ENCODE results near the gene HOMER1. TPM values are rescaled to one million over a fixed set of nuclear protein-coding genes. Genes with fewer than 3 reads are reported as not detected.
"Not testable (repeated sequence)": the region's sequence is repeated elsewhere in the genome, so short reads cannot be mapped to it uniquely, and the experiment has no call there.

Gene HOMER1
- total RNA-seq, 4 donors from 2014 or later, result 26.1 to 42.9 (median 37.9) TPM

- H3K4me3 ChIP-seq (replicated peaks in 1 of 3), result no peak overlapping the region
- TF ChIP-seq CTCF (IDR thresholded peaks at IDR 0.05) (no peak), POLR2A (IDR thresholded peaks at IDR 0.05) (no peak)
- no peaks in the 10 kb centered on the region for H3K27me3 ChIP-seq
- H3K36me3 ChIP-seq, result no peaks in the 10 kb centered on the region
- peaks cover 20 to 37% of the 10 kb centered on the region in 2 donors for H3K4me1 ChIP-seq
- no peak for DNase-seq
- H3K9me3 ChIP-seq, result no peaks in the 10 kb centered on the region
- peak overlapping the region; percentile 33 to 94 (median 79) for H3K27ac ChIP-seq
- 25 to 44% methylated on average over 1 of the region's 1 CpG for WGBS, 2 donors
- intact Hi-C loops (cut with DNase I), result no loop called here
These were observed 4.8 kb upstream of the HOMER1 start for GRCh38 chr5:79518718-79519117.

- no peak overlapping the region for H3K4me3 ChIP-seq (replicated peaks in 1 of 3)
- H3K9me3 ChIP-seq, result no peaks in the 10 kb centered on the region
- DNase-seq, result no peak
- no peaks in the 10 kb centered on the region for H3K36me3 ChIP-seq
- no peak for TF ChIP-seq CTCF (IDR thresholded peaks at IDR 0.05)
- intact Hi-C loops (cut with DNase I), result no loop called here
- WGBS, 2 donors, result 82 to 92% methylated on average over 3 of the region's 3 CpGs
- H3K27ac ChIP-seq, result peak overlapping the region; percentile 11 to 94 (median 79)
- H3K27me3 ChIP-seq, result no peaks in the 10 kb centered on the region
- peaks cover 20 to 37% of the 10 kb centered on the region in 2 donors for H3K4me1 ChIP-seq
These were observed 3.7 kb upstream of the HOMER1 start for GRCh38 chr5:79517601-79518000.

GRCh38 chr5:79516986-79517385 lies 3.1 kb upstream of the HOMER1 start:
- 17 to 39% methylated on average over 1 of the region's 1 CpG for WGBS, 2 donors
- peak overlapping the region; percentile 11 to 94 (median 79) for H3K27ac ChIP-seq
- DNase-seq, result no peak
- H3K4me3 ChIP-seq (replicated peaks in 1 of 3), result no peak overlapping the region
- peaks cover 20 to 37% of the 10 kb centered on the region in 2 donors for H3K4me1 ChIP-seq
- intact Hi-C loops (cut with DNase I), result no loop called here
- H3K36me3 ChIP-seq, result no peaks in the 10 kb centered on the region
- H3K27me3 ChIP-seq, result no peaks in the 10 kb centered on the region
- TF ChIP-seq CTCF (IDR thresholded peaks at IDR 0.05) (no peak), POLR2A (IDR thresholded peaks at IDR 0.05) (no peak)
- no peaks in the 10 kb centered on the region for H3K9me3 ChIP-seq

GRCh38 chr5:79516331-79516730 lies 2.4 kb upstream of the HOMER1 start:
- Histone ChIP-seq H3K27ac (peak overlapping the region; percentile 11 to 94 (median 79)), H3K4me1 (peaks cover 20 to 37% of the 10 kb centered on the region in 2 donors)
- intact Hi-C loops (cut with DNase I); H3K9me3 ChIP-seq; H3K4me3 ChIP-seq (replicated peaks in 1 of 3); H3K27me3 ChIP-seq; H3K36me3 ChIP-seq: not testable (repeated sequence)
- peak in 1 of 2 donors; percentile 24 for TF ChIP-seq POLR2A (IDR thresholded peaks at IDR 0.05)
- DNase-seq, result peak; percentile 70 to 71
- WGBS, 2 donors, result 32 to 46% methylated on average over 14 of the region's 14 CpGs

- Histone ChIP-seq H3K27me3 (no peaks in the 10 kb centered on the region), H3K4me3 (replicated peaks in 1 of 3) (peak overlapping the region; percentile 29 to 97 (median 79)), H3K36me3 (no peaks in the 10 kb centered on the region), H3K4me1 (peaks cover 31 to 53% of the 10 kb centered on the region in 2 donors), H3K27ac (peak overlapping the region; percentile 94 to 99 (median 96)), H3K9me3 (no peaks in the 10 kb centered on the region)
- 1 to 3% methylated on average over 26 to 33 of the region's 38 CpGs for WGBS, 2 donors
- TF ChIP-seq CTCF (IDR thresholded peaks at IDR 0.05) (peak in 3 of 6 experiments; percentile 14 to 21 (median 17)), POLR2A (IDR thresholded peaks at IDR 0.05) (peak; percentile 92 to 99)
- intact Hi-C loops (cut with DNase I), result no loop called here
- DNase-seq, result peak; percentile 92 to 93
These were observed 614 bp upstream of the HOMER1 start for GRCh38 chr5:79514391-79515105.
